IMR-90 (cell line): ENCODE measurements around the gene SLC30A1. TPM values are rescaled to one million over a fixed set of nuclear protein-coding genes. Genes with fewer than 3 reads are reported as not detected.
"Not testable (repeated sequence)": the region's sequence is repeated elsewhere in the genome, so short reads cannot be mapped to it uniquely, and the experiment has no call there.

Experiments used
- ATAC-seq: fragments of 200-7000 bp; cut with Tn5 transposase; 2 replicates; pipeline ENCODE4 v1.9.1; 2020; ENCODE audit warnings: low read depth, mild to moderate bottlenecking, moderate library complexity
- BruUV-seq: library from RNA; stranded (reverse); fragments of 400-500 nt; replicated peaks from 2 replicates; lab custom pipeline; 2021; lab: Mats Ljungman, UMichigan
- CTCF ChIA-PET: fragments of 300-600 bp; formaldehyde crosslinking; extraction: SDS; loops from one replicate; lab custom pipeline; 2021; ENCODE audit warnings: antibody characterized with exemption; lab: Yijun Ruan, JAX
- POLR2A ChIA-PET: fragments of 300-600 bp; sonication (Branson Sonifier 250); formaldehyde crosslinking; loops from one replicate; lab custom pipeline; 2022; ENCODE audit warnings: antibody characterized with exemption; ENCODE audit not compliant: unreplicated experiment; lab: Charles Lee
- DNase-seq: peaks from one replicate; pipeline ENCODE4 v3.0.0; 2013
- H2AFZ ChIP-seq: replicated peaks from 2 replicates; pipeline ENCODE3; 2013; ENCODE audit warnings: low read length, mild to moderate bottlenecking; ENCODE audit not compliant: poor library complexity
- H2AK5ac ChIP-seq: 2 replicates; pipeline ENCODE4 v1.6.1; 2013; ENCODE audit warnings: low read depth, low read length, inconsistent platforms
- H2AK9ac ChIP-seq: replicated peaks from 2 replicates; pipeline ENCODE3; 2013; ENCODE audit warnings: mild to moderate bottlenecking, low read depth, low read length, moderate library complexity; ENCODE audit not compliant: poor library complexity
- H2BK120ac ChIP-seq: 2 replicates; pipeline ENCODE4 v1.6.1; 2013; ENCODE audit warnings: low read depth, low read length, inconsistent platforms
- H2BK15ac ChIP-seq: 3 replicates; pipeline ENCODE4 v1.6.1; 2013; ENCODE audit warnings: low read depth, low read length, inconsistent platforms
- H2BK20ac ChIP-seq: 2 replicates; pipeline ENCODE4 v1.6.1; 2013; ENCODE audit warnings: low read depth, mild to moderate bottlenecking, inconsistent platforms, low read length, moderate library complexity
- H2BK5ac ChIP-seq: 2 replicates; pipeline ENCODE4 v1.6.1; 2013; ENCODE audit warnings: mild to moderate bottlenecking, low read depth, low read length, inconsistent platforms; ENCODE audit not compliant: poor library complexity, severe bottlenecking
- H3K14ac ChIP-seq: replicated peaks from 2 replicates; pipeline ENCODE4 v1.6.1; 2013; ENCODE audit warnings: low read depth, low read length, inconsistent platforms
- H3K18ac ChIP-seq: 2 replicates; pipeline ENCODE4 v1.6.1; 2013; ENCODE audit warnings: low read depth, low read length, control low read depth
- H3K23ac ChIP-seq: 2 replicates; pipeline ENCODE4 v1.6.1; 2013; ENCODE audit warnings: low read depth, low read length, inconsistent platforms
- H3K27ac ChIP-seq: 2 replicates; pipeline ENCODE4 v1.5.1; 2013; ENCODE audit warnings: mild to moderate bottlenecking, control low read depth, low read length; ENCODE audit not compliant: insufficient read depth
- H3K27me3 ChIP-seq: 2 replicates; pipeline ENCODE4 v1.6.1; 2013; ENCODE audit warnings: low read length; ENCODE audit not compliant: control insufficient read depth, insufficient read depth
- H3K36me3 ChIP-seq: 2 replicates; pipeline ENCODE4 v1.6.1; 2013; ENCODE audit warnings: low read length, mixed read lengths; ENCODE audit not compliant: control insufficient read depth, insufficient read depth
- H3K4ac ChIP-seq: 2 replicates; pipeline ENCODE4 v1.6.1; 2013; ENCODE audit warnings: low read depth, low read length, inconsistent platforms
- H3K4me1 ChIP-seq: 2 replicates; pipeline ENCODE4 v1.6.1; 2013; ENCODE audit warnings: low read length, mixed read lengths; ENCODE audit not compliant: control insufficient read depth, insufficient read depth
- H3K4me2 ChIP-seq: 2 replicates; pipeline ENCODE4 v1.6.1; 2013; ENCODE audit warnings: low read depth, mild to moderate bottlenecking, control low read depth, low read length, moderate library complexity
- H3K4me3 ChIP-seq: 2 replicates; pipeline ENCODE4 v1.5.1; 2013; ENCODE audit warnings: low read depth, mild to moderate bottlenecking, control low read depth, low read length, moderate library complexity; ENCODE audit not compliant: insufficient read depth
- H3K56ac ChIP-seq: 2 replicates; pipeline ENCODE4 v1.6.1; 2013; ENCODE audit warnings: low read length, inconsistent platforms; ENCODE audit not compliant: insufficient read depth; ENCODE audit errors: extremely low read depth
- H3K79me1 ChIP-seq, 2 experiments: 2 replicates each; pipeline ENCODE4 v1.6.1; 2013; ENCODE audit warnings: low read length in 2 of 2, inconsistent platforms in 1 of 2, low read depth in 1 of 2
- H3K9ac ChIP-seq: 2 replicates; pipeline ENCODE4 v1.6.1; 2013; ENCODE audit warnings: low read depth, low read length, control low read depth
- H3K9me1 ChIP-seq: 2 replicates; pipeline ENCODE4 v1.6.1; 2013; ENCODE audit warnings: low read length, inconsistent platforms; ENCODE audit not compliant: insufficient read depth
- H3K9me3 ChIP-seq: 2 replicates; pipeline ENCODE4 v1.6.1; 2013; ENCODE audit warnings: low read length; ENCODE audit not compliant: control insufficient read depth, insufficient read depth
- H4K20me1 ChIP-seq: 2 replicates; pipeline ENCODE4 v1.6.1; 2013; ENCODE audit warnings: low read length, inconsistent platforms; ENCODE audit not compliant: insufficient read depth
- H4K5ac ChIP-seq: 2 replicates; pipeline ENCODE4 v1.6.1; 2013; ENCODE audit warnings: mild to moderate bottlenecking, low read depth, low read length, control low read depth
- H4K8ac ChIP-seq, 2 experiments: 2 replicates each; pipeline ENCODE4 v1.6.1; 2013; ENCODE audit warnings: low read depth in 2 of 2, low read length in 2 of 2, control low read depth in 1 of 2, inconsistent platforms in 1 of 2
- H4K91ac ChIP-seq: 2 replicates; pipeline ENCODE4 v1.6.1; 2013; ENCODE audit warnings: low read depth, low read length, inconsistent platforms; ENCODE audit not compliant: insufficient read depth
- WGBS, 2 experiments: methylation state at CpG; one replicate each; pipeline versions ENCODE4 v1.1.5 to v1.1.7; 2013; ENCODE audit warnings: missing lambda C conversion rate in 2 of 2; ENCODE audit not compliant: insufficient read length in 1 of 2; ENCODE audit errors: extremely low coverage in 2 of 2; 5-methylcytosine and 5-hydroxymethylcytosine counted together
- dilution Hi-C: fragments of 300-500 bp; cut with HindIII; formaldehyde crosslinking; loops from one replicate; pipeline ENCODE4 v1.14.3; 2018; ENCODE audit warnings: low sequenced_read_pairs; ENCODE audit not compliant: unreplicated experiment
- in situ Hi-C: fragments of 300-500 bp; cut with MboI; formaldehyde crosslinking; loops from 3 replicates; pipeline ENCODE4 v1.14.3; 2019; ENCODE audit warnings: low sequenced_read_pairs, inconsistent platforms, mixed read lengths
- intact Hi-C: fragments of 100-400 bp; cut with micrococcal nuclease; formaldehyde crosslinking; loops from 2 replicates; pipeline ENCODE4 v1.10.0; 2022
- polyA plus RNA-seq, 3 experiments: library from polyadenylated mRNA; depleted of rRNA; stranded (reverse); fragments of >200 nt; gene quantifications; 2 replicates each; pipeline ENCODE4 v1.2.3, GENCODE V29; 2012; ENCODE audit warnings: low replicate concordance in 1 of 3
- total RNA-seq: library from RNA; depleted of rRNA; stranded (reverse); fragments of >200 nt; gene quantifications from 2 replicates; pipeline ENCODE4 v1.2.3, GENCODE V29; 2012

Gene SLC30A1
- total and polyA plus RNA-seq, 2 of the 4 experiments (the other 2 are of a cell fraction) = 5.4 to 8.4 TPM

- H3K4ac ChIP-seq, H2BK120ac ChIP-seq, H3K4me3 ChIP-seq, H4K20me1 ChIP-seq, H3K9me3 ChIP-seq, H2BK20ac ChIP-seq, H3K27ac ChIP-seq, H3K4me2 ChIP-seq, ATAC-seq, intact Hi-C loops, H3K23ac ChIP-seq, H3K36me3 ChIP-seq, H3K18ac ChIP-seq, H3K14ac ChIP-seq, CTCF ChIA-PET, H4K91ac ChIP-seq, H4K5ac ChIP-seq, in situ Hi-C loops, BruUV-seq, H2AK5ac ChIP-seq, H3K79me1 ChIP-seq, H3K9ac ChIP-seq, H3K4me1 ChIP-seq, DNase-seq, H3K9me1 ChIP-seq, H2BK15ac ChIP-seq, H2AK9ac ChIP-seq, H3K27me3 ChIP-seq, H3K56ac ChIP-seq, dilution Hi-C loops, H4K8ac ChIP-seq, POLR2A ChIA-PET, H2BK5ac ChIP-seq, H2AFZ ChIP-seq: not testable (repeated sequence)
- WGBS, 2 experiments = no CpG with 5 or more reads among the region's 1 CpG
Observed at GRCh38 chr1:211540824-211541223, 38.1 kb downstream of the SLC30A1 start.
